DMS114 treated with DMSO at 0.1 percent for 48 hours (cell line): Measurements from ENCODE around the gene AIG1.
"Not testable (repeated sequence)": the region's sequence is repeated elsewhere in the genome, so short reads cannot be mapped to it uniquely, and the experiment has no call there.

Experiments
- DNase-seq: peaks from one replicate; lab custom pipeline; 2025; ENCODE audit not compliant: unreplicated experiment; lab: John Stamatoyannopoulos, UW

Gene AIG1

GRCh38 chr6:143313163-143313562 is 252.5 kb downstream of the AIG1 start:
- no peak for DNase-seq

- DNase-seq, result no peak
These were observed 260.9 kb downstream of the AIG1 start for GRCh38 chr6:143321491-143322086.

- DNase-seq, result no peak
These were observed 261.7 kb downstream of the AIG1 start for GRCh38 chr6:143322386-143322785.

DNA sequence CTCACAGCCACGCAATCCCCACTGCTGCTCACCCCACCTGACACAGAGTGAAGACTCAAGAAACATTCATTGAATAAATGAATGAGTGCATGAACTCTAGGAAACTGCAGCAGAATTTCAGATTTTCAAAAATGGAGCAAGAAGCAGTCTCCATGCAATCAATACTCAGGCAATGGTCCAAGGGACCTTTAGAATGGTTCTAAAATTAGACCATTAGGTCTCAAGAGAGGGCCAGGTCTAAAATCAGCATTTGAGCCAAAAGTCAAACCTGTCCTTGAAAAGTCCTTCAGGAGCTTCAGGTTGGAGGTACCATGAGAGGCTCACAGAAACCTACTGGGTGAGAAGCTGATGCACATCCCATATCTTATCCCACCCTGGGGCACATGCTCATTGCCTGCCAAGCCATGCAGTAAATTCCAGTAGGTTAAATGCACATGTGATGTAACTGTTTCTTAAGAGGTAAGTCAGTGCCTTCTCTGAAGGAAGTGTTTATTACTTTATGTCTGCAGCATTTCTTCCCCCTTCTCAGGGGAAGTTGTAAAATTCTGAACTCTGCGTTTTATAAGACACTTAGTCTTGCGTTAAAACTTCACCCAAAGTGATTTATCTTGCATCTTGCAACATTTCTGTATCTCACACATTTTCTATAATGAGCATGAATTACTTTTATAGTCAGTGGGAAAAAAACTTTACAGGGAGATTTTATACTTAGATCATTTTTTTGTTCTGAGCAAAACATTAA is 263.2 kb downstream of the AIG1 start:
- no peak for DNase-seq

DNA sequence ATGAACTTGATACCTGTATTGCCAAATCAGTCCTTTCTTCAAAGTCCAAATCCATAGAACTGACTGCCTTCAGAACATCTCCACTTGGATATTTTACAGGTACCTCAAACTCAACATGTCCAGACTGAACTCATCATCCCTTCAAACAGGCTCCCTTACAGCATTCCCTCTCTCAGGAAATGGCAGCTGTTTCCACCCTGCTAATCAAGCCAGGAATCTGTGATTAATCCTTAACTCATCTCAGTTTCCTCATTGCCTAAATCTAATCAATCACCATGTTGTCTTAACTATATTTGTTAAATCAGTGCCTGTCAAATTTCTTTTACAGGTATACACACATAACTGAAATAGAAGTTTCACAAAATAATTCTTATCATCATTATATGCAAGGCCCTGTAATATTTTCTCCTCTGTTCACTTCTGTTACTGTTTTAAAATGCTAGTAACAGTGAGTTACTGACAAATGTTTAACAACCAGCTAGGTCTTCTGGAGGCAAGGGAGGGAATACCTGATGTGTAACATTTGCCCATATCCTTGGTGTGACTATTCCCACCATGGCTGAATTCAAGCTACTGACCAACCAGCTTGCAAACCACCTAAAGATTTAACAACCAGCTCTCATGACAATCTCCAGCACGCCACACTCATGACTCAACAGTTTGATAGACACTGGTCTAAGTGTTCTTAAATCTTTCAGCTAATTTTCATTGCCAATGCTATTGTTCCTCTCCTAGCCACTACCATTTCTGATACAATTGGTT is 264.9 kb downstream of the AIG1 start:
- no peak for DNase-seq

- DNase-seq, result no peak
These were observed 268.2 kb downstream of the AIG1 start for GRCh38 chr6:143328876-143329275.

DNA sequence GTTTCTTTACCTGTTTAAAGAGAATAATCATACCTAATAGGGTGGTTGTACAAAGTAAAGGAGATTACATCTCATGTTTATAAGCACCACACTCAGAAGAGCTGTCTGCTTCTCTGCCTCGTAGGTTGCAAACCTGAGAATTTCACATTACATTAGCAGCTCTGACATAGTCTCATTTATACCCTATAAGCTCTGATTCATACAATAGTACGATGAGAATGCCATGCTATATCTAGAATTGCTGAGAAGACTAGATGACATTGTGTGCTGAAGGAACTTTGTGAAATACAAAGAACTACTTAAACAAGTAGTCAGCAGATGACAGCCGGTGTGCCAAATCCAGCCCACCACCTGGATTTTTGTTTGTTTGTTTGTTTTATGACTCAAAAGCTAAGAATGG is 268.6 kb downstream of the AIG1 start:
- DNase-seq, result no peak

DNA sequence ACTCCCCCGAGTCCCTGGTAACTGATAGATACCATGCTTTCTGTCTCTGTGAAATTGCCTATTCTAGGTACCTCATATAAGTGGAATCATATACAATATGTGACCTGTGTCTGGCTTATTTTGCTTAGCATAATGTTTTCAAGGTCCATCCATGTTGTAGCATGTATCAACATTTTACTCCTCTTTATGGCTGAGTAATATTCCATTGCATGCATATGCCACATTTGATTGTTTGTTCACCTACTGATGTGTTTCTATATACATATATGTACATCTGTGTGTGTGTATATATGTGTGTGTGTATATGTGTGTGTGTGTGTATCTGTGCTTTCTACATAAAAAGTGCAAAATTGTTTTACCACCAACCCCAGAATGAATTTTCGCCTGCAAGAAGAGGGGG is 270.7 kb downstream of the AIG1 start:
- no peak for DNase-seq

GRCh38 chr6:143332153-143332845 is 271.6 kb downstream of the AIG1 start:
- DNase-seq, result no peak

GRCh38 chr6:143333081-143333480 is 272.4 kb downstream of the AIG1 start:
- DNase-seq, result no peak

GRCh38 chr6:143333749-143334520 is 273.2 kb downstream of the AIG1 start:
- DNase-seq, result no peak

GRCh38 chr6:143335865-143336264 is 275.2 kb downstream of the AIG1 start:
- DNase-seq, result no peak

GRCh38 chr6:143336446-143337152 is 275.9 kb downstream of the AIG1 start:
- no peak for DNase-seq

- no peak for DNase-seq
These were observed 276.7 kb downstream of the AIG1 start for GRCh38 chr6:143337201-143337949.

- DNase-seq, result no peak
These were observed 278.5 kb downstream of the AIG1 start for GRCh38 chr6:143339223-143339622.

DNA sequence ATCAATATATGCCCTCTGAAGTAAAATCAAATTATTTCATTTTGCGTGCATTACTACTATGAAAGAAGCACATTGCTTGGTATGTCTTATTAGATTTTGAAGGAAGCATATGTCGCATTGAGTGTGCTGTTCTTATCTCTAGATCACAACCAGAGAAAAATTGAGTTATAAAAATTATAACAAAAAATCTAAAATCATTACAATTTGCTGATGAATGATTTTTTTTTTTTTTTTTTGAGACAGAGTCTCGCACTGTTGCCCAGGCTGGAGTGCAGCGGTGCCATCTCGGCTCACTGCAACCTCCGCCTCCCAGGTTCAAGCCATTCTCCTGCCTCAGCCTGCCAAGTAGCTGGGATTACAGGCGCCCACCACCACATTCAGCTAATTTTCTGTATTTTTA is 284.8 kb downstream of the AIG1 start:
- DNase-seq, result not testable (repeated sequence)

GRCh38 chr6:143346004-143346403 is 285.3 kb downstream of the AIG1 start:
- DNase-seq, result no peak

- DNase-seq, result no peak
These were observed 287.8 kb downstream of the AIG1 start for GRCh38 chr6:143348531-143348930.

DNA sequence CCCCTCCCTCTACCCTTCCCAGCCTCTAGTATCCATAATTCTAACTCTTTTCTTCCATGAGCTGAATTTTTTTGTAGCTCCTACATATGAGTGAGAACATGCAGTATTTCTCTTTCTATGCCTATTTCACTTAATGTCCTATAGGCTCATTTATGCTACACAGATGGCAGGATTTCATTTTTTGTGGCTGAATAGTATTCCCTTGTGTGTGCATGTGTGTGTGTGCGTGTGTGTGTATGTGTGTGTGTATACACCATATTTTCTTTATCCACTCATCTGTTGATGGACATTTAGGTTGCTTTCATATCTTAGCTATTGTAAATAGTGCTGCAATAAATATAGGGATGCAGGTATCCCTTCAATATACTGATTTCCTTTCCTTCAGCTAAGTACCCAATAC is 288.8 kb downstream of the AIG1 start:
- DNase-seq, result no peak
